ENCODE data around the gene CLASP2. TPM values are rescaled to one million over a fixed set of nuclear protein-coding genes. Genes with fewer than 3 reads are reported as not detected.
A peak's percentile ranks its signal among the peaks of the same experiment; 100 is the strongest.
"Not testable (repeated sequence)": the region's sequence is repeated elsewhere in the genome, so short reads cannot be mapped to it uniquely, and the experiment has no call there.

CLASP2 gene
- total and polyA plus RNA-seq, 2 experiments from 2014 or later: 38.7 to 112 TPM

GRCh38 chr3:33453331-33453761 is 264.7 kb downstream of the CLASP2 start:
- H3K27me3 ChIP-seq: no peaks in the 10 kb centered on the region
- no peaks in the 10 kb centered on the region for H3K4me1 ChIP-seq (ENCODE audit: low read depth)
- DNase-seq (ENCODE audit: low read depth in 1 of 2, low spot score in 1 of 2): no peak
- H3K9me3 ChIP-seq (ENCODE audit: low read depth): no peaks in the 10 kb centered on the region
- TF ChIP-seq, protein P1, sequence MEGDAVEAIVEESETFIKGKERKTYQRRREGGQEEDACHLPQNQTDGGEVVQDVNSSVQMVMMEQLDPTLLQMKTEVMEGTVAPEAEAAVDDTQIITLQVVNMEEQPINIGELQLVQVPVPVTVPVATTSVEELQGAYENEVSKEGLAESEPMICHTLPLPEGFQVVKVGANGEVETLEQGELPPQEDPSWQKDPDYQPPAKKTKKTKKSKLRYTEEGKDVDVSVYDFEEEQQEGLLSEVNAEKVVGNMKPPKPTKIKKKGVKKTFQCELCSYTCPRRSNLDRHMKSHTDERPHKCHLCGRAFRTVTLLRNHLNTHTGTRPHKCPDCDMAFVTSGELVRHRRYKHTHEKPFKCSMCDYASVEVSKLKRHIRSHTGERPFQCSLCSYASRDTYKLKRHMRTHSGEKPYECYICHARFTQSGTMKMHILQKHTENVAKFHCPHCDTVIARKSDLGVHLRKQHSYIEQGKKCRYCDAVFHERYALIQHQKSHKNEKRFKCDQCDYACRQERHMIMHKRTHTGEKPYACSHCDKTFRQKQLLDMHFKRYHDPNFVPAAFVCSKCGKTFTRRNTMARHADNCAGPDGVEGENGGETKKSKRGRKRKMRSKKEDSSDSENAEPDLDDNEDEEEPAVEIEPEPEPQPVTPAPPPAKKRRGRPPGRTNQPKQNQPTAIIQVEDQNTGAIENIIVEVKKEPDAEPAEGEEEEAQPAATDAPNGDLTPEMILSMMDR (IDR thresholded peaks at IDR 0.05; ENCODE audit: low read depth, low read length): no peak
- no peak overlapping the region for H3K4me3 ChIP-seq
- H3K36me3 ChIP-seq: no peaks in the 10 kb centered on the region
- no peak overlapping the region for H3K27ac ChIP-seq

DNA sequence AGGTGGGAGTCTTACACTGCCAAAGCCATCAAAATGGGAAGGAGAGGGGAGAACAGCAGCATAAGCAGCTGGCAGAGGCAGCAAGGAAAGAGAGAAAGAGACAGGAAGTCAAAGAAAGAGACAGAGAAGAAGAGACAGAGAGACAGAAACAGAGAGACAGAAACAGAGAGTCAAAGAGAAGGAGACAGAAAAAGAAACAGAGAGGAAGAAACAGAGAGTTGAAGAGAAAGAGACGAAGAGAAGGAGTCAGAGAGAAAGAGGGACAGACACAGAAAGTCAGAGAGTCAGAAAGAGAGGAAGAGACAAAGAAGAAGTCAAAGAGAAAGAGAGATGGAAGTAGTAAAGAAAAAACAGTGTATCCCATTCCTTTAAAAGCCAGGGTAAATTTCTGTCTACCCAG is 266.1 kb downstream of the CLASP2 start:
- DNase-seq (ENCODE audit: low read depth in 1 of 2, low spot score in 1 of 2); H3K4me1 ChIP-seq (ENCODE audit: low read depth); H3K4me3 ChIP-seq; H3K9me3 ChIP-seq (ENCODE audit: low read depth); H3K27me3 ChIP-seq; H3K27ac ChIP-seq; H3K36me3 ChIP-seq: not testable (repeated sequence)

DNA sequence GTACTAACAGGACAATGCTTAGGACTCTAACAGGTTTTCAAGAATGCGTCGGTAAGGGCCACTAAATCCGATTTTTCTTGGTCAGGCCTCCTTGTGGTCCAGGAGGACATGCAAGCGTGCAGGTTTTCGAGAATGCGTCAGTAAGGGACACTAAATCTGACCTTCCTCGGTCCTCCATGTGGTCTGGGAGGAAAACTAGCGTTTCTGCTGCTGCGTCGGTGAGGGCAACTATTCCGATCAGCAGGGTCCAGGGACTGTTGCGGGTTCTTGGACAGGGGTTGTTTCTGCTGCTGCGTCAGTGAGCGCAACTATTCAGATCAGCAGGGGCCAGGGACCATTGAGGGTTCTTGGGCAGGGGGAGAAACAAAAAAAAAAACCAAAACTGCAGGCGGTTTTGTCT is 270.1 kb downstream of the CLASP2 start:
- Histone ChIP-seq H3K27ac (no peak overlapping the region), H3K4me1 (ENCODE audit: low read depth) (no peaks in the 10 kb centered on the region), H3K9me3 (ENCODE audit: low read depth) (no peaks in the 10 kb centered on the region), H3K36me3 (no peaks in the 10 kb centered on the region), H3K27me3 (no peaks in the 10 kb centered on the region), H3K4me3 (peak overlapping the region; percentile 47)
- TF ChIP-seq, protein P1 (IDR thresholded peaks at IDR 0.05; ENCODE audit: low read depth, low read length): no peak
- peak in 1 of 2 donors; percentile 8 for DNase-seq (ENCODE audit: low read depth in 1 of 2, low spot score in 1 of 2)

- not testable (repeated sequence) for H3K36me3 ChIP-seq; H3K4me1 ChIP-seq (ENCODE audit: low read depth); H3K9me3 ChIP-seq (ENCODE audit: low read depth); H3K27me3 ChIP-seq
- peak in 1 of 2 donors; percentile 9 for DNase-seq (ENCODE audit: low read depth in 1 of 2, low spot score in 1 of 2)
- peak overlapping the region; percentile 82 for H3K27ac ChIP-seq
- H3K4me3 ChIP-seq: peak overlapping the region; percentile 47
Observed at GRCh38 chr3:33447256-33447625, 270.8 kb downstream of the CLASP2 start.

Other genes starting within 250 kb of the CLASP2 start
- gene PDCD6IP, start 80.4 kb upstream of the CLASP2 start, total RNA-seq: 103 and 219 TPM in 2 replicates
- 60.5 and 113 TPM in 2 replicates for gene PDCD6IP, start 80.4 kb upstream of the CLASP2 start, polyA plus RNA-seq